Stimulated activated CD4-positive, alpha-beta T cell treated with anti-CD3 and anti-CD28 coated beads, Interleukin-4, amount 100 ng/mL, for 48 hours (primary cell): ENCODE data around the gene ZNF275.
"Not testable (repeated sequence)": the region's sequence is repeated elsewhere in the genome, so short reads cannot be mapped to it uniquely, and the experiment has no call there.

Source experiments
- DNase-seq, 2 donors: peaks; one replicate each; pipeline ENCODE4 v3.0.0-alpha.2; 2020; ENCODE audit warnings: low read depth in 2 of 2

The ZNF275 gene

GRCh38 chrX:153333821-153334653 lies at the start of gene ZNF275:
TSS of gene ZNF275 (plus strand) at chrX:153334153. CDS start at chrX:153336680, 2,527 bp downstream.
- peak; percentile 65 to 69 for DNase-seq

DNA sequence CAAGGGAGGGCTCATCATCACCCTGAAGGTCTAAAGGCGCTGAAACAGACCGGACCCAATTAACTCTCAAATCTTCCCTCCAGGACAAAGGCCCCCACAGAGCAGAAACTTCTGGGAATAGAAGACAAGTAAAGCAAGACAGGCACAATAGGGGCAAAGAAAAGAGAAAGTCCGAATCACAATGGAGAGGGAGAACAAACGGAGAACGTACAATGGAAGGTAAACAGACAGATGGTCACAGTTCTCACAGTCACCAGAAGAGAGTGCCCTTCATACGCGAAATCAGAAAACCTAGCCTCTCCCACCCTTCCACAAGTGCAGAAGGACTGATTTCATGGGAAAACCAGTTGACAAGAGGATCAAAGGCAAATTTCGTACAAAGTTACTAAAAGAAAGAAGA lies 48.3 kb upstream of the ZNF275 start:
- DNase-seq = not testable (repeated sequence)

DNA sequence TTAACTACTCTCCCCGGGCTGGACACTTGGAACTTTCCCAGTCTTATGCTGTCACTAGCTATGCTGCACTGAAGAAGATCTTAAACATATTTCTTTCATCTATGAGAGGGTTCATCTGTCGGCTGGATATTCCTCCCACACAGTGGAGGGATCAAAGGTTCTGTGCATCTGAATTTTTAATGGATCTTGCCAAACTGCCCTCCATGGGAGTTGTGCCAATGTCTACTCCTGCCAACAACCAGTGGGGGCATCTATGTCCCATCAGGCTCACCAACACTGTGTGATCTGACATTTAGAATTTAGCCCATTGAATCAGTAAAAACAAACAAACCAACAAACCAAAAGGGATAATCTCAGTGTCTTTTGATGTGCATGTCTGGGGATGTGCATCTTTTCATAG lies 45.1 kb upstream of the ZNF275 start:
- DNase-seq = not testable (repeated sequence)

GRCh38 chrX:153293485-153294071 lies 40.4 kb upstream of the ZNF275 start:
- not testable (repeated sequence) for DNase-seq

DNA sequence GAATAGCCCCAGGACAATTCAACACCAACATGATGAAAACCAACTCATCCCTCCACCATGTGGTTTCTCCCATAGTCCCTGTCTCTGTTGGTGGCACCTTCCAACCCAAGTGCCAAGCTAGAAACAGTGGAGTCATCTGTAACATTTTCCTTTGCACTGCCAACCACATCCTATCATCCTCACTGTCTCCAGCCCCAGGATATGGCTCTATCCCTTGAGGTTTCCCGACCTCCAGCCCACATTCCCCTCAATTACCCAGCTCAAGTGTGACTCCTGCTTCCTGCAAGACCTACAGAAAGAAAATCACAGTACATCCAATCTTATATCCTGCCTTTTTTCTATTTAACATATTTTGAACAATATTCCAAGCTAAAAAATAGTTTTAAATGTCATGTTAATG lies 36.6 kb upstream of the ZNF275 start:
- no peak for DNase-seq

- no peak for DNase-seq
These were observed 34.1 kb upstream of the ZNF275 start for GRCh38 chrX:153299855-153300254.

- DNase-seq = no peak
These were observed 32.2 kb upstream of the ZNF275 start for GRCh38 chrX:153301746-153302145.

GRCh38 chrX:153302796-153303195 lies 31.2 kb upstream of the ZNF275 start:
- no peak for DNase-seq

DNA sequence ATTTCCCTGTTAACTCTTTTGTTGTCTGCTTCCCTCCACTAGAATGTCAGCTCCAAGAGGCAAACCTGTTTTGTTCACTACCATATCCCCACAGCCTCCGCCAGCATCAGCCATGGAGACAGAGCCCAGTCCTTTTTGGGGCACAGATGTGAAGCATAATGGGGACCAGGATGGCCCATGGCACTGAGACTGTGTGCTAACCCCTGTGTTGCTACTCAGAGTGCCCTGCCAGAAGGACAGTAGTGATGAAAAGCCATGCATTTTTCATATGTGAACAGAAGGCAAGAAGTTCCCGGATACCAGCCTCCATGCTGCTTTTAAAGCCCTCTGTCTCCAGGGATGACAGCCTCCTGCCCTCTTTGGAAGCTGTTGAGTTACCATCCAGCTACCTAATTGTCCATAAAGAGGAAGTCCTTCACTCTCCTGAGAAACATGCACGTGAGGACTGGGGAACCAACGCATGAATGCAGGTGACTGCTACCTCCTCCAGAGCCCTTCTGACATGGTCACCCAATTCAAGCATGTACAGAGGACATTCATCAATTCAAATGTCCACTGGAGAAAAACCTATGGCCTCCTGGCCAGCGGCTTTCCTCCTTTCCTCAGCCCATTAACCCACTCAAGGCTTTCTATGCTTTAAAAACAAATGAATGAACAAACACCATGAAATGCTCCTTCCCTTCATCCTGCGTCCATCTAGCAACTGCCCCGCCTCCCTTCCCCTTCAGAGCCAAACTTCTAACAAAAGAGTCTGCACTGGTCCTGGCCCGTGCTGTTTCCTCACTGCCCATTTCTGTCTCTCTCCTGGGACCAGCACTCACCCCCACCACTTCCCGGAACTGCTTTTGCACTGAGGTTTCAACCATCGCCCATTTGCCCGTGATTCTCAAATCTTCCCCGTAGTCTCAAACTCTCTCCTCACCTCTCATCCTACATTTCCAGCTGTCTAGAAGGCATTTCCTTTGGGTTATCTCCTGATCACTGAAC lies 30.4 kb upstream of the ZNF275 start:
- DNase-seq = no peak

DNA sequence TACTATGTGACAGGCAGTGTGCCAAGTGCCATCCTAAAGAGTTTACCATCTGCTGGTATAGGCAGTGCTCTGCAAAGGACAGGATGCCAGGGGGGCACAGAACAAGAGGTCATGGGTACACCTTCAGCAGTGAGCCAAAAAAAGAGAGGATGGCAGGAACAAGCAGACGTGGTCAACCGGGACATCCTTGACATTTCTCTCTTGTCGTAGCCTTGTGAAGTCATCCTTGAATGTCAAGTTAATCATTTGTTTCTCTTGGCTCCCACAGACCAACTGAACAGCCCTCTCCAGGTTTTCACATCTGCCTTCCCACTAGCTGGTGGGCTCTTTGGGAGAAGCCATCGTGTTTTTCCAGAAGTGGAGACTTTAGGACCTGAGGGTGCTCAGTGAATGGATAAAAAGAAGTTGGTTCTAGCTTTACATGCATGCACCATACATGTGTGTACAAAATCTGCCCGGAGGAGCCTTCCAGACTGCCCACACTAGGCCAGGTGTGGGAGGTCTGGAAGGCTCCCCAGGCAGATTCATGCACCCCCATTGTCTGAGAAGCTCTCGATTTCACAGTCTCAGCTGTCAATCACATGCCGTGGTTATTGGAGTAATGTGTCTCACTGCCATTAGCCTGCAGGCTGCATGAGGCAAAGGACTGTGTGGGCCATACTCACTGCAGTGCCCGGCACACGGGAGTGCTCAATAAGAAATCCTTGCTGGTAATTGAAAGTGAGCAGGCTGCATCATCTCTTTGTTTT lies 28.8 kb upstream of the ZNF275 start:
- DNase-seq = no peak

- DNase-seq = no peak
These were observed 28.0 kb upstream of the ZNF275 start for GRCh38 chrX:153305972-153306371.

DNA sequence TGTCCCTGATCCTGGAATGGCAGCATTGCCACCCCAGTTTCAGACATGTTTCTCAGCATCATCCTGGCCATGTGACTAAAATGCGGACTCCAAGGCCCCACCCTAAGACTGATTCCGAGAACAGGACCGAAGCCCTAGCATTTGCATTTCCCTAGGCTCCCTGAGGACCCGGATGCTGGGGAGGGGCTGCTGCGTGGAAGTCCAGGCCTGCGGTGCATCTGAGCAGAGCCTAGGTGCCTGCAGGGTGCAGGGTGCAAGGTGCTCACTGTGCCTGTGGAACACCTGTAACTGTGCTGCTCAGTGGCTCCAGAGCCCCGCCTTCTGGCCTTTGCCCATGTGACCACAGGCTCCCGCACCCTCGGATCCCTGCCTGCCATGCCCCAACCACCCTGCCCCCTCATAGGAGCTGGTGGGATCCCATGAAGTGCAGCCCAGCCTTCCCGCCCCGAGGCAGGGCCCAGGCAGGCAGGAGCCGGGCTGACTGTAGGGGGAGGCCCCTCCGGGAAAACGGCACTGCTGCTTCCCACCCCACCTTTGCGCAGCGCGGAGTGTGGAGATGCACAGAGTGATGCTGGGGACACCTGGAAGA lies 27.3 kb upstream of the ZNF275 start:
- DNase-seq = no peak

GRCh38 chrX:153307276-153308178 lies 26.4 kb upstream of the ZNF275 start:
- no peak for DNase-seq

DNA sequence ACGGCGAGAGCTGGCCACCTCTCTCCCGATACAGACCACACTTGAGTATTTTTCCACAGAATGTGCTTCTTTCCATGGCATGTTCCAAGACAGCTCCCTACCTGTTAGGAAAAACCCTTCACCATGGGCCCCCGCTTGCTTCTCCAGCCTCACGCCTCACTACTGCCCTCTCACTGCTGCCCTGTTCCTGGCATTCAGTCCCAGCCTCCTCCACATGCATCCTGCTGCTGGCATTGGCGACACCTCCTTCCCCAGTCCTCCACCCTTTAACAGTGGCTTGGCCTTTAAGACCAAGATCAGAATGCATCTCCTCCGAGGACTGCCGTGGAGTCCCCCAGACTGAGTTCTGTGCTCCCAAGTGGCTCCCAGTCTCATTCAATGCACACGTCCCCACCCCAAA lies 23.1 kb upstream of the ZNF275 start:
- no peak for DNase-seq

- DNase-seq = no peak
These were observed 21.9 kb upstream of the ZNF275 start for GRCh38 chrX:153312041-153312440.

DNA sequence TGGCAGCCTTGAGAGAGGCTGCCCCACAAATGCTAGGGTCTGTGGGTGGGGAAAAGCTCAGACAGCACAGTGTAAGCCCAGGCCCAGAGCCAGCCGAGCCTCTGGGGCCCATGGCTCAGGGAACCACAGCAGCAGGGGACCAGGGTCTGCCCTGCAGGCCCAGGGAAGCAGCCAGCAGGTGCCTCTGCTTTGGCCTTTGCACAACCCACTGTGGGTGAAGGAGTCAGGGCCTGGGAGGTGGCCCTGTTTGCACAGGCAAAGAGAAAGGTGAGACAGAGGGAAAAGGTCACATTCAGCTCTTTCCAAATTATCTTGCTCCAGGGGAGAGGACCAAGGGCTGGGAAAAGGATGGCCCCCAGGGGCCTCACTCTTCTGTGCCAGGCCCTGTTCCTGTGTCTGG lies 21.1 kb upstream of the ZNF275 start:
- DNase-seq = no peak

DNA sequence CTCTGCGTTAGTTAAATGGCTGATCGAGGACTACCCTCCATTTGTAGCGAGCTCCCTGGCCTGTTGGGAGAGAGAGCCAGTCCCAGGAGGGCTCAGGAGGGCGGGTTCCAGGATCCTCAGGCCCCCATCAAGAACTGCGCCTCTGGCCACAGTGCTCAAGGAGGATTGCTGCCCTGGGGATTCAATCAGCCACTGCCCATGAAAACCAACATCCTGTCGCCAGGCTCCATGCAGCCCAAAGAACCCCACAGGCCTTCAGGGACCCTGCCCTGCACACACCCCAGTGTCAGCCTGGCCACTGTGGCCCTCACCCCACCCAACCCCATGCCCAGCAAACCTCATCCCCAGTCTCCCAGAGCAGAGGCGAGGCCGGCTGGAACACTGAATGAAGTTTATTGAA lies 16.6 kb upstream of the ZNF275 start:
- no peak for DNase-seq

DNA sequence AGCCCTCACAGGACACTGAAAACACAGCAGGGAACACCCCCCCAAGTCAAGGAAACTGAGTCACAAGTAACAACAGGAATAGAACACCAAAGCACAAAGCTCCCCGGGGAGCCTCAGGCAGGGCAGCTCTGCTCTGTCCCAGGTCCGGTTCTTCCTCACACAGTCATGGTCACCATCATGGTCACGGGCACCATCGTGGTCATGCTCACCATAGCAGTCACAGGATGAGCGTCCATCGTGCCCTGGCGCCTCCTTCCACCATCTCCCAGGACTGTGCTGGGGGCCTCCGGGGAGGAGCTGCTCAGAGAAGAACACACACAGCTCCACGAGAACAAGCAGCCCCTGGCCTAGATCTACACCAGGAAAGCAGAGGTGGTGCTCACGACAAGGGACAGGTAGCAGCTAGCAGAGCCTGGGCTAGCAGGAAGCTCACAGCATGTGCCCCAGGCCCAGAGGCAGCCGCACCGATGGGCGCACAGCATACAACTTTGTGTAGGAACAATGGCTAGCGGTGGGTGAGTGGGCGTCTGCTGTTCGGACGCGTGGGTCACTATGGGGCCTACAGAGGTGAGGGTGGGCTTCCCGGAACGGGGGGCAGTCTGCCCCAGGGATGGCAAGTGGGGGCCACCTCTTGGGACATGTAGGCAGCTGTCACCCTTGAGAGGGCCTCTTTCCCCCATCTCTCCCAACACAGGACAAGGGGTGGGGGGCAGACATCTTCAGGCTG lies 15.8 kb upstream of the ZNF275 start:
- no peak for DNase-seq

- no peak for DNase-seq
These were observed 15.1 kb upstream of the ZNF275 start for GRCh38 chrX:153318811-153319210.
